Hepatocyte (in vitro differentiated cells): ENCODE data around the gene MYL5.
A peak's percentile ranks its signal among the peaks of the same experiment; 100 is the strongest.

Experiments used
- CTCF ChIP-seq: fragments of 200-600 bp; sonication (generic); IDR thresholded peaks from 2 replicates; pipeline ENCODE4 v1.5.1; 2016; ENCODE audit warnings: antibody characterized with exemption, mild to moderate bottlenecking; ENCODE audit not compliant: poor library complexity
- EZH2 ChIP-seq: fragments of 200-600 bp; sonication (generic); IDR thresholded peaks from 2 replicates; pipeline ENCODE4 v1.6.1; 2016; ENCODE audit warnings: antibody characterized with exemption, mild to moderate bottlenecking, borderline replicate concordance
- EZH2phosphoT487 ChIP-seq: fragments of 200-600 bp; sonication (generic); IDR thresholded peaks from one replicate; pipeline ENCODE4 v1.6.1; 2018; ENCODE audit warnings: antibody characterized with exemption, mild to moderate bottlenecking, low read depth, moderate library complexity; ENCODE audit not compliant: unreplicated experiment, severe bottlenecking

GRCh38 chr4:674172-675035 is at the start of gene MYL5, which contains the start of gene ATP5ME:
- TF ChIP-seq CTCF (peak; percentile 99), EZH2phosphoT487 (no peak), EZH2 (no peak)
